ENCODE measurements around the gene ZC3H15. TPM values are rescaled to one million over a fixed set of nuclear protein-coding genes. Genes with fewer than 3 reads are reported as not detected.

The ZC3H15 gene
- polyA plus RNA-seq, 1 donor (not counting 4 experiments of a cell fraction or from before 2014, with no cell fraction given): 116 TPM

GRCh38 chr2:186544255-186544675 lies 58.2 kb downstream of the ZC3H15 start:
- Histone ChIP-seq H3K9me1 (ENCODE audit: control insufficient read depth, extremely low read depth, insufficient read depth, low read length) (no peaks in the 10 kb centered on the region), H3K79me2 (ENCODE audit: control insufficient read depth, insufficient read depth, low read length) (no peaks in the 10 kb centered on the region), H3K4me1 (ENCODE audit: control insufficient read depth, extremely low read depth, insufficient read depth, low read length) (peaks cover 34% of the 10 kb centered on the region), H3K4me2 (ENCODE audit: control insufficient read depth, extremely low read depth, insufficient read depth, low read depth, low read length) (peak overlapping the region; percentile 93), H3K4me3 (ENCODE audit: control insufficient read depth in 2 of 3, extremely low read depth in 1 of 3, insufficient read depth in 2 of 3, low read depth in 1 of 3, low read length in 3 of 3) (peak overlapping the region in 2 of 3 experiments; percentile 32 to 55), H4K20me1 (ENCODE audit: control insufficient read depth, extremely low read depth, insufficient read depth, low read length) (no peaks in the 10 kb centered on the region), H3K9me3 (ENCODE audit: control insufficient read depth, low read depth, low read length) (no peaks in the 10 kb centered on the region), H3K9ac (ENCODE audit: control insufficient read depth, extremely low read depth, insufficient read depth, low read length) (peak overlapping the region; percentile 81), H3K27ac (ENCODE audit: control insufficient read depth, insufficient read depth, low read length) (peak overlapping the region; percentile 98), H2AFZ (ENCODE audit: control insufficient read depth, low read length) (no peak overlapping the region), H3K27me3 (ENCODE audit: control insufficient read depth, extremely low read depth, insufficient read depth, low read length) (no peaks in the 10 kb centered on the region), H3K36me3 (ENCODE audit: control insufficient read depth in 2 of 2, extremely low read depth in 1 of 2, insufficient read depth in 2 of 2, low read length in 2 of 2) (no peaks in the 10 kb centered on the region)
- TF ChIP-seq CTCF (optimal IDR thresholded peaks at IDR 0.05 in 1 of 3, IDR thresholded peaks at IDR 0.05 in 1 of 3, conservative IDR thresholded peaks at IDR 0.05 in 1 of 3; ENCODE audit: extremely low read depth in 1 of 3, insufficient read depth in 2 of 3, low read length in 3 of 3) (no peak), EZH2 (IDR thresholded peaks at IDR 0.05; ENCODE audit: low read length) (no peak)
- dilution Hi-C loops (cut with MboI; ENCODE audit: extremely low pct_ligation_motif_present, low sequenced_read_pairs): no loop called here
- FAIRE-seq (peak; percentile 87), DNase-seq (ENCODE audit: low read depth, low spot score) (peak; percentile 41)

GRCh38 chr2:186546846-186547245 lies 60.8 kb downstream of the ZC3H15 start:
- dilution Hi-C loops (cut with MboI; ENCODE audit: extremely low pct_ligation_motif_present, low sequenced_read_pairs): no loop called here
- Histone ChIP-seq H2AFZ (ENCODE audit: control insufficient read depth, low read length) (no peak overlapping the region), H3K9me1 (ENCODE audit: control insufficient read depth, extremely low read depth, insufficient read depth, low read length) (no peaks in the 10 kb centered on the region), H3K9me3 (ENCODE audit: control insufficient read depth, low read depth, low read length) (no peaks in the 10 kb centered on the region), H3K9ac (ENCODE audit: control insufficient read depth, extremely low read depth, insufficient read depth, low read length) (no peak overlapping the region), H3K4me3 (ENCODE audit: control insufficient read depth in 2 of 3, extremely low read depth in 1 of 3, insufficient read depth in 2 of 3, low read depth in 1 of 3, low read length in 3 of 3) (no peak overlapping the region), H3K27ac (ENCODE audit: control insufficient read depth, insufficient read depth, low read length) (no peak overlapping the region), H3K27me3 (ENCODE audit: control insufficient read depth, extremely low read depth, insufficient read depth, low read length) (no peaks in the 10 kb centered on the region), H3K79me2 (ENCODE audit: control insufficient read depth, insufficient read depth, low read length) (no peaks in the 10 kb centered on the region), H3K4me1 (ENCODE audit: control insufficient read depth, extremely low read depth, insufficient read depth, low read length) (peaks cover 32% of the 10 kb centered on the region), H3K36me3 (ENCODE audit: control insufficient read depth in 2 of 2, extremely low read depth in 1 of 2, insufficient read depth in 2 of 2, low read length in 2 of 2) (no peaks in the 10 kb centered on the region), H3K4me2 (ENCODE audit: control insufficient read depth, extremely low read depth, insufficient read depth, low read depth, low read length) (no peak overlapping the region), H4K20me1 (ENCODE audit: control insufficient read depth, extremely low read depth, insufficient read depth, low read length) (no peaks in the 10 kb centered on the region)
- FAIRE-seq (no peak), DNase-seq (ENCODE audit: low read depth, low spot score) (no peak)
- TF ChIP-seq CTCF (optimal IDR thresholded peaks at IDR 0.05 in 1 of 3, IDR thresholded peaks at IDR 0.05 in 1 of 3, conservative IDR thresholded peaks at IDR 0.05 in 1 of 3; ENCODE audit: extremely low read depth in 1 of 3, insufficient read depth in 2 of 3, low read length in 3 of 3) (no peak), EZH2 (IDR thresholded peaks at IDR 0.05; ENCODE audit: low read length) (no peak)

All from keratinocyte (primary cell).